ENCODE results near the gene RGS7. TPM values are rescaled to one million over a fixed set of nuclear protein-coding genes. Genes with fewer than 3 reads are reported as not detected.

The RGS7 gene
- total RNA-seq, 1 experiment from 2014 or later, result 1.5 TPM

- H3T11ph ChIP-seq (ENCODE audit: low read length), result no peak overlapping the region
- no peak overlapping the region for H3K56ac ChIP-seq (ENCODE audit: insufficient read length, low read depth, low read length)
- no peaks in the 10 kb centered on the region for H4K20me1 ChIP-seq (ENCODE audit: control insufficient read depth, insufficient read depth, insufficient read length)
- no peak overlapping the region for H2BK12ac ChIP-seq (ENCODE audit: insufficient read length, low read depth, low read length)
- H3K4me3 Mint-ChIP-seq, result no peak overlapping the region
- no peaks in the 10 kb centered on the region for H3K9me3 Mint-ChIP-seq
- H2BK20ac ChIP-seq (ENCODE audit: low read depth, low read length, poor library complexity, severe bottlenecking), result no peak overlapping the region
- H3K27me3 Mint-ChIP-seq (ENCODE audit: low read depth), result no peaks in the 10 kb centered on the region
- H4K91ac ChIP-seq (ENCODE audit: insufficient read length, low read depth, low read length), result no peak overlapping the region
- no peak overlapping the region for H2AFZ ChIP-seq (ENCODE audit: low read length)
- H2BK5ac ChIP-seq (ENCODE audit: insufficient read length, low read length), result no peak overlapping the region
- no peaks in the 10 kb centered on the region for H3K9me3 ChIP-seq (ENCODE audit: control insufficient read depth, low read depth, low read length)
- no peak overlapping the region for H3K14ac ChIP-seq (ENCODE audit: insufficient read depth, low read length)
- no peak overlapping the region for H2BK120ac ChIP-seq (ENCODE audit: low read depth, low read length, poor library complexity, severe bottlenecking)
- WGBS (ENCODE audit: extremely low coverage, insufficient read length, low lambda C conversion rate), result no CpG with 5 or more reads among the region's 2 CpGs
- H3K23ac ChIP-seq (ENCODE audit: insufficient read length, low read depth, low read length), result no peak overlapping the region
- no peak overlapping the region for H3K18ac ChIP-seq (ENCODE audit: insufficient read length, low read depth, low read length)
- H3K36me3 Mint-ChIP-seq (ENCODE audit: insufficient read depth in 1 of 3, low read depth in 3 of 3), result no peaks in the 10 kb centered on the region
- H4K5ac ChIP-seq (ENCODE audit: insufficient read length, low read depth, low read length), result no peak overlapping the region
- no peak for DNase-seq
- H4K8ac ChIP-seq (replicated peaks; ENCODE audit: insufficient read length, low read depth, low read length), result no peak overlapping the region
- peak overlapping the region; percentile 14 to 69 (median 15); a peak in 3 of 7 replicates for H3K27ac Mint-ChIP-seq
- no peak overlapping the region for H2AK5ac ChIP-seq (ENCODE audit: insufficient read length, low read length)
- H3K9ac ChIP-seq (ENCODE audit: extremely low read depth, insufficient read length, low read length), result no peak overlapping the region
- peaks cover 8 to 17% of the 10 kb centered on the region in 2 experiments for H3K4me1 Mint-ChIP-seq
- no peaks in the 10 kb centered on the region for H3K27me3 ChIP-seq (ENCODE audit: insufficient read depth, low read length)
- no peaks in the 10 kb centered on the region for H3K79me1 ChIP-seq (ENCODE audit: insufficient read depth, low read depth, low read length, poor library complexity, severe bottlenecking)
- H3K23me2 ChIP-seq (ENCODE audit: insufficient read length, low read depth, low read length, poor library complexity, severe bottlenecking), result no peaks in the 10 kb centered on the region
- no peak for TF ChIP-seq CTCF (conservative IDR thresholded peaks at IDR 0.05)
- H3K79me2 ChIP-seq (ENCODE audit: insufficient read depth, low read length), result no peaks in the 10 kb centered on the region
- no peak overlapping the region for H3K4ac ChIP-seq (ENCODE audit: low read depth, low read length)
- H3K4me1 ChIP-seq (ENCODE audit: insufficient read depth, low read length), result no peaks in the 10 kb centered on the region
- no peak overlapping the region for H3K4me2 ChIP-seq (ENCODE audit: insufficient read depth, insufficient read length, low read length)
- H2BK15ac ChIP-seq (ENCODE audit: low read depth, low read length), result no peak overlapping the region
- no peak overlapping the region for H3K27ac ChIP-seq (ENCODE audit: insufficient read length, low read depth, low read length)
Measured at GRCh38 chr1:241235256-241235897, 121.6 kb downstream of the RGS7 start.
